Stimulated activated CD4-positive, alpha-beta T cell treated with anti-CD3 and anti-CD28 coated beads, Interleukin-1b, Interleukin-23, amount 100 ng/mL, for 24 hours (primary cell): ENCODE data around the gene MTARC1.

Experiments used
- DNase-seq, 4 experiments: peaks; one replicate each; pipeline ENCODE4 v3.0.0-alpha.2; 2020; ENCODE audit warnings: low read depth in 4 of 4, low spot score in 1 of 4

The MTARC1 gene

GRCh38 chr1:220770245-220770913 is 16.3 kb upstream of the MTARC1 start:
- DNase-seq = no peak

- no peak for DNase-seq
Measured at GRCh38 chr1:220772846-220773245, 13.9 kb upstream of the MTARC1 start.

DNA sequence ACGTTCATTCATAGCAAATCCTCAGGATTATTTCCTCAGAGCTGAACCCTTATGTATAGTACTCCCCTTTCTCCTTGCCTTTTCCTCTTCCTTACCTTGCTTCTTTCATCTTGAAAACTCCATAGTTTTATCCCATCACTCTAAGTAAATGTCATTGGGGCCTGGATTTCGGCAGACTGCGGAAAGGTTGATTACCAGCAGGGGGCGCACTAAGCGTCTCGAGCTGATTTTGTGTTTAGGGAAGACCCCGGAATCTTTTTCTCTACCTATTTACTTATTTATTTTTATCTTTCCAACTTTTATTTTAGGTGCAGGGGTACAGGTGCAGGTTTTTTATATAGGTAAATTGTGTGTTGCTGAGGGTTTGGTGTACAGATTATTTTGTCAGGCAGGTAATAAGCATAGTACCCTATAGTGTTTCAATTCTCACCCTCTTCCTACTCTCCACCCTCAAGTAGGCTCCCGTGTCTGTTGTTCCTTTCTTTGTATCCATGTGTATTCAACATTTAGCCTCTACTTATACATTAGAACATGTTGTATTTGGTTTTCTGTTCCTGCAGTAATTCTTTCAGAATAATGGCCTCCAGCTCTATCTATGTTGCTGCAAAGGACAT is 11.4 kb upstream of the MTARC1 start:
- peak; percentile 8 to 28 (median 10) for DNase-seq

DNA sequence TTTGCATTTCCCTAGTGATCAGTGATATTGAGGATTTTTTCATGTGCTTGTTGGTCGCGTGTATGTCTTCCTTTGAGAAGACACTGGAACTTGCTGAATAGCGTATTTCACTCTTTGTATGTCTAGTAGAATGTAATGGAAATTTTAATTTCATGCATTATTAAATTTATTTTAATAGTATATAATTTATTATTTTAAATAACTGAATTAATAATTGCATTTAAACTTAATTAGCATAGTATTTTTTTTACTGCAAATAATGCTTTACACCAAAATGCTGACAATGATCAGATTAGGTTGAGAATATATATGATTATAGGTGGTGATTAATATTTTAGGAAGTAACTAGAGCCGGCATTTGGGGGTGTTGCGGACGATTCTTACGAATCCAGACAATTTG is 10.5 kb upstream of the MTARC1 start:
- DNase-seq = no peak

DNA sequence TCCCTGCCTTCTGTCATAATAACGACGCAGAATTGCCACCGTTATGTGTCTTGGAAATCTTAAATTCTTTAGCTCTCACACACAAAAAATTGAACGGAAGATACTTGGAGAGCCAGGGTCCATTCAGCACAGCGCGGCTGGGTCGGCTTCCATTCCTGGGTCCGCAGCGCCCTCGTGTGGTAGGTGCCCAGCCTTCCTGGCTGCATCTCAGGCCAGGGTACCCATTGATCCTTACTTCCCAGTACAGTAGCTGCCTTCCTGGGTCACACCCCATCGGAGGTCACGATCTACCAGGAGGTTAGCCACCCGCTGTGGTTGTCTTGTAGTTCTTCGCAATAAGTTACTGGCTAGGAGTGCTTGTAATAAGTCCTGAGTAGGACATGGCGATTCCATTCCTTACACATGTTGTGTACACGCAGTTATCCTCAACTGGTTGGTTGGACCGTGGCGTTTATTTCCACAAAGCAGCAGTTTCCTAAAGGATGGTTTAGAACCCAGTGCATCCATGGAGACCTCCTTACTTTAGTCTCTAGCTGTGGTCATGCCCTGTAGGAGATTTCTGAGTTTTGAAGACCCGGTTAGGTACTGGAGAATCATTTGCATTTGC is 9.9 kb upstream of the MTARC1 start:
- DNase-seq = peak; percentile 39 to 57 (median 48)

GRCh38 chr1:220783453-220783852 is 3.3 kb upstream of the MTARC1 start:
- no peak for DNase-seq

DNA sequence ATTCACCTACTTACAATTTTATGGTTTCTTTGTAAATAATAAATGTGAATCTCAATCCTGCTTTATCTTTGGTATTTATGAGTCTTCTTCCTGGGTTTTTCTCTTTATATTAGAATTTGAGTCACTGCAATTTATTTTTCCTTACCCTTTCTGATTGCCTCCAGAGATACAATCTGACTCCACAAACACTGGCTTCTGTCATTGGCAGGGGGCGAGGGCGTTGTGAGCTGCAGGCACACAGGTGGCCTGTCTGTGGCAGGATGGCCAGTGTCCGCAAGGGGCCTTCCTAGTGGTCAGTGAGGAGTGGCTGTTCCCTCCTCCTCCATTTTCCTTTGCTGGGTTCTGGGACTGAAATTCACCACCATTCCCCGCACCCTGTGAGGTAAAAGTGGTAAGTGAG is 2.0 kb upstream of the MTARC1 start:
- no peak for DNase-seq

GRCh38 chr1:220785166-220786056 is 1.3 kb upstream of the MTARC1 start:
- no peak for DNase-seq

DNA sequence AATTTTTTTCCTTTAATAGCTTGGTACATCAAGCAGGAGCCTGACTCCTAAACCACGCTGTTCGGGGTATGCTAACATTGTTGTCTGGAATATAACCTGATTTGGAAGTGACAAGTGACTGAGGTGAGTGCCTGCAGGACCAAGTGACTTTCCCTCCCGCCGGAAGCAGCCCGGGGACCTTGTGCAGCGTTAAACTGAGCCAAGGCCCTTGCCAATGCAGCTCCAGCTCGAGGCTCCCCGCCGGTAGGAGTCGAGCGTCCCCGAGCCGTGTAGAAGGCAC is 716 bp upstream of the MTARC1 start:
- no peak for DNase-seq

- DNase-seq = no peak
Measured at GRCh38 chr1:220787069-220787619, 431 bp downstream of the MTARC1 start.

GRCh38 chr1:220788900-220789299 is 2.2 kb downstream of the MTARC1 start:
- no peak for DNase-seq

- no peak for DNase-seq
Measured at GRCh38 chr1:220789532-220790147, 2.9 kb downstream of the MTARC1 start.

DNA sequence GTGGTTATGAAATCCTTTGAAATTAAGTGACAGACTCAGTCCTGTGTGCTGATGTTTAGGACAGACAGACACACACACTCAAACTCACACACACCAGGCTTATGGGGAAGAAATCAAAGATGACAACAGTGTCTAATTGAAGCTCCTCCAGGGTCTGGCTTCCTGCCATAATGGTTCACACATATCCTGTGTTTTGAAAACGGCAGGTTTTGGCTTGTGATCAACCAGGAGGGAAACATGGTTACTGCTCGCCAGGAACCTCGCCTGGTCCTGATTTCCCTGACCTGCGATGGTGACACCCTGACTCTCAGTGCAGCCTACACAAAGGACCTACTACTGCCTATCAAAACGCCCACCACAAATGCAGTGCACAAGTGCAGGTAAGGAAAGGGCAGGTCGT is 4.6 kb downstream of the MTARC1 start:
- DNase-seq = no peak

- DNase-seq = no peak
Measured at GRCh38 chr1:220791956-220792355, 5.2 kb downstream of the MTARC1 start.

GRCh38 chr1:220796530-220796929 is 9.8 kb downstream of the MTARC1 start:
- DNase-seq = no peak

GRCh38 chr1:220797044-220797443 is 10.3 kb downstream of the MTARC1 start:
- no peak for DNase-seq

GRCh38 chr1:220797553-220797952 is 10.8 kb downstream of the MTARC1 start:
- no peak for DNase-seq

DNA sequence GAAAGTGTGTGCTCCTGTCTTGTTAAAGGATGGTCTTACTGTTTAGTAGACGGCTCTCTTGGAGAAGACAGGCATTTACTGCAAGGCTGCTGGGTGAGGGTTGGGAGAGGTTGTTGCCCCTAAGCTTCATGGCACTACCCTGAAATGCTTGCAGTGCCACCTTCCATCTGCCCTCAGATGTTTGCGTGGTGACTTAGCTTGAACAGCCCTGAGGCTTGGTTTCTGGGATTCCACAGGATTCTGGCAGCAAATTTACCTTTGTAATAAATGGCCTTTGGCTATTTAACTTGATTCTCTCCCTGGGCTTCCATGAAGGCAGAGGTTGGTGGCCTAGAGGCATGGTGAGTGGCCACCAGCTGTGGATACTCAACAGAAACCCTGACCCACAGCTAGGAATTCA is 11.6 kb downstream of the MTARC1 start:
- DNase-seq = no peak

GRCh38 chr1:220800262-220800661 is 13.5 kb downstream of the MTARC1 start:
- no peak for DNase-seq

DNA sequence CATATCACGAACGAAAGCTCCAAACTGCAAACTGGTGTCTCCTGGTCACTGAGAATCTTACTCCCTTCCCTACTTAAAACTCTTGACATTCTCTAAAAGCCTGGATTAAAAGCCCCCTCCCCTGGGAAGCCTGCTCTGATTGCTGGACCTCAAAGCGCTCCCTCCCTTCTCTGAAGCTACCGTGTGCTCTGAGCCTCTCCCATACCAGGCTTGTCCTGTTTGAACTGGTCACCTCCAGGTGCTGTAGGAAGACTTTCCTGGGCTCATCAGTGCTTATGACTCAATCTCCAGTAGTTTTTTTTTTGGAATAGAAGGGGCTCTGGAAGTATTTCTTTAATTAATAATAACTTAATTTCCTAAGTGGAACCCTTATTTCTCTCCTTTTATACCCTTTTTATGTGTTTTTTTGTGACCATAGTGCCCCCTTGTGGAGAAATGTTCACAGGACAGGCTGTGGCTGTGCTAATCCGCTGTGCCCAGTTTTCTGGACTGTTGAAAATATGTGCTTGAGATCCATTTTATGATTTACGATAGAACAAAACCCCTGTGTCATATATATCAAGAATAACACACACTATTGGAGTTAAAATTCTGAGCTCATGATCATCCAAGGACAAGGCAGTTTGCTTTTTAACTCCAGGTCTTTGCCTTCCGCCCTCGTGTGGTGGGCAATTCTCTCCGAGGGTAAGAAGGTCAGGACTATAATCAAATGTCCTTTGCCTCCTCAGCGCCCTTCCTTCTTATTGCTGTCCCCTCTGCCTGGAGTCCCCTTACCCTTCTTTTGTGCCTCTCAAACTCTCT is 16.9 kb downstream of the MTARC1 start:
- no peak for DNase-seq
